HG02981 (cell line): ENCODE data around the gene SELENOW.
"Not testable (repeated sequence)": the region's sequence is repeated elsewhere in the genome, so short reads cannot be mapped to it uniquely, and the experiment has no call there.

Source experiments
- ATAC-seq: cut with Tn5 transposase; IDR thresholded peaks from one replicate; pipeline ENCODE4 v1.9.1; 2021; ENCODE audit warnings: mild to moderate bottlenecking, moderate library complexity; ENCODE audit not compliant: unreplicated experiment

The SELENOW gene

GRCh38 chr19:47818221-47818620 lies 39.7 kb downstream of the SELENOW start:
- not testable (repeated sequence) for ATAC-seq

- no peak for ATAC-seq
These were observed 41.4 kb downstream of the SELENOW start for GRCh38 chr19:47819858-47820257.

GRCh38 chr19:47820410-47820809 lies 41.9 kb downstream of the SELENOW start:
- no peak for ATAC-seq

GRCh38 chr19:47821460-47822020 lies 43.0 kb downstream of the SELENOW start, which contains the start of gene CRX:
TSS of gene CRX (plus strand) at chr19:47821937. CDS start at chr19:47834444, 12,507 bp downstream.
- ATAC-seq = no peak

- no peak for ATAC-seq
These were observed 45.9 kb downstream of the SELENOW start for GRCh38 chr19:47824396-47824795.

GRCh38 chr19:47826800-47827199 lies 48.3 kb downstream of the SELENOW start:
- ATAC-seq = no peak

GRCh38 chr19:47832723-47833122 lies 54.2 kb downstream of the SELENOW start:
- no peak for ATAC-seq
